HG03575 (cell line): ENCODE data around the gene MYL4.
"Not testable (repeated sequence)": the region's sequence is repeated elsewhere in the genome, so short reads cannot be mapped to it uniquely, and the experiment has no call there.

Experiments used
- ATAC-seq: cut with Tn5 transposase; IDR thresholded peaks from one replicate; pipeline ENCODE4 v1.9.1; 2021; ENCODE audit not compliant: unreplicated experiment, insufficient number of reproducible peaks, low FRiP score; ENCODE audit errors: extremely low read depth

Gene MYL4

GRCh38 chr17:47262586-47262985 lies 53.4 kb downstream of the MYL4 start:
- no peak for ATAC-seq

GRCh38 chr17:47264166-47264565 lies 55.0 kb downstream of the MYL4 start:
- ATAC-seq: no peak

- no peak for ATAC-seq
These were observed 56.9 kb downstream of the MYL4 start for GRCh38 chr17:47265983-47266541.

GRCh38 chr17:47266782-47267181 lies 57.6 kb downstream of the MYL4 start:
- no peak for ATAC-seq

GRCh38 chr17:47267354-47267828 lies 58.2 kb downstream of the MYL4 start:
- no peak for ATAC-seq

GRCh38 chr17:47268964-47269363 lies 59.8 kb downstream of the MYL4 start:
- ATAC-seq: not testable (repeated sequence)

GRCh38 chr17:47269561-47270280 lies 60.6 kb downstream of the MYL4 start:
- not testable (repeated sequence) for ATAC-seq

- ATAC-seq: no peak
These were observed 62.0 kb downstream of the MYL4 start for GRCh38 chr17:47270946-47271705.

- no peak for ATAC-seq
These were observed 63.3 kb downstream of the MYL4 start for GRCh38 chr17:47272491-47272890.

- ATAC-seq: no peak
These were observed 64.1 kb downstream of the MYL4 start for GRCh38 chr17:47273245-47273644.
